Fibroblast of skin of left quadriceps (primary cell): ENCODE data around the gene PCDH12.

Source experiments
- DNase-seq, 2 experiments: peaks; one replicate each; pipeline ENCODE4 v3.0.0-alpha.2; 2013; ENCODE audit warnings: low read depth in 2 of 2

PCDH12 gene

DNA sequence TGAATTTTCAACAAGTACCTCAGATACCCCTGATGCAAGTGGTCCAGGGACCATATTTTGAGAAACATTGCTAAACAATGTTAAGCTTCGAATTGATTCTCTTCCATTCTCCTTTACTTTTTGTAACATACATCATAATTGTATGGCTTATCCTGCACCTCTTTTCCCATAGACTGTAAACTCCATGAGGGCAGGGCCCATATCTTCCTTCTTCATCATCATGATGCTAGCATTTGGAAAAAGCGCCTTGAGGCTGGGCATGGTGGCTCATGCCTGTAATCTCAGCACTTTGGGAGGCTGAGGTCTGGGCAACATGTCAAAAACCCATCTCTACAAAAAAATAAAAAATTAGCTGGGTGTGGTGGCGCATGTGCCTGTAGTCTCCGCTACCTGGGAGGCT, 48.8 kb downstream of the PCDH12 start:
- DNase-seq, result no peak

DNA sequence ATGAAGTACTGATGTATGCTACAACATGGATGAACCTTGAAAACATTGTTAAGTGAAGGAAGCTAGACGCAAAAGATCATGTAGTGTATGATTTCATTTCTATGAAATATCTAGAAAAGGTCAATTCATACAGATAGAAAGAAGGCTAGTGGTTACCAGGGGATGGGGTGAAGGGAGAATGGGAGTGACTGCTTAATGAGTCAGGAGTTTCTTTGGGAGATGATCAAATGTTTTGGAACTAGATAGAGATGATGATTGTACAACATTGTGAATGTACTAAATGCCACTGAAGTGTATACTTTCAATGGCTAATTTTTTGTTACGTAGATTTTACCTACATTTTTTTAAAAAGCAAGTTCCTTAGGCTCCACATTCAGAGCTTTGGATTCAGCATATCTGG, 49.2 kb downstream of the PCDH12 start:
- no peak for DNase-seq

DNA sequence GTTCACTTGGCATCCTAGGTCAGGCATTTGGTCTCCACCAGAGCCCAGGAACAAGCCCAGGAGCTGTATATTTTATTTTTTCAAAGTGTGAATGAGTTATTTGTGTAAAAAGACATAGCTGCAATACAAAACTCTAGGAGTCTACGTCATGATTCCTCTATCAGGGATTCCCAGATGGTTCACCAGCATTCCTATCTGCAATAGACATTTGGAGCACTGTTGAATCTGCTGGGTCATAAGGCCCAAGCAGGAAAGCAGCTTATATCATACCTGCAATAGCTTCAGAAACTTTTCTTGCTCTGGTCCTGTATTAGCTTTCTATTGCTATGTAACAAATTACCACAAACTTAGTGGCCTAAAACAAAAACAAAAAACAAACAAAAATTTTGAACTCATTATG, 51.0 kb downstream of the PCDH12 start:
- DNase-seq, result no peak

DNA sequence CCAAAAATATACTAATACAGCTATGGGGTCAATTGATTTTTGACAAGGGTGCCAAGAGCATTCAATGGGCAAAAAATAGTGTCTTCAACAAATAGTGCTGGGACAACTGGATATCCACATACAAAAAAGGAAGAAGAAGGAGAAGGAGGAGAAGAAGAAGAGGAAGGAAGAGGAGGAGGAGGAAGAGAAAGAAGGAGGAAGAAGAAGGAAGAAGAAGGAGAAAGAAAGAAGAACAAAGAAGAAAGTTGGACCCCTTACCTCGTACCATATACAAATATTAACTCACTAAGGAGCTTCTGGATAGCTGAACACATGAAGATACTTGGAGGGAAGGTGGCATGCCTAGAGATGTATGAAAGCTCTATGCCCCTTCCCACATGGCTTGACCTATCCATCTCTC, 51.5 kb downstream of the PCDH12 start:
- no peak for DNase-seq

DNA sequence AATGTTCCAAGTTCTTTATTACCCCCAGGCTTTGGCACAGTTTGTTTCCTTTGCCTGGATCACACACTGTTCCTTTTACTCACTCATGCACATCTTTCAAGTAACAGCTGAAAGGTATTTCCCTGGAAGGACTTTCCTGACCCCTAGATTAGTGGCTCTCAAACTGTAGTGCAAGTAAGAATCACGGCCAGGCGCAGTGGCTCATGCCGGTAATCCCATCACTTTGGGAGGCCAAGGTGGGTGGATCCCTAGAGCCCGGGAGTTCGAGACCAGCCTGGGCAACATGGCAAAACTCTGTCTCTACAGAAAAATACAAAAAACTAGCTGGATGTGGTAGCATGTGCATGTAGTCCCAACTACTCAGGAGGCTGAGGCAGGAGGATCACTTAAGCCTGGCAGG, 53.5 kb downstream of the PCDH12 start:
- DNase-seq, result no peak

DNA sequence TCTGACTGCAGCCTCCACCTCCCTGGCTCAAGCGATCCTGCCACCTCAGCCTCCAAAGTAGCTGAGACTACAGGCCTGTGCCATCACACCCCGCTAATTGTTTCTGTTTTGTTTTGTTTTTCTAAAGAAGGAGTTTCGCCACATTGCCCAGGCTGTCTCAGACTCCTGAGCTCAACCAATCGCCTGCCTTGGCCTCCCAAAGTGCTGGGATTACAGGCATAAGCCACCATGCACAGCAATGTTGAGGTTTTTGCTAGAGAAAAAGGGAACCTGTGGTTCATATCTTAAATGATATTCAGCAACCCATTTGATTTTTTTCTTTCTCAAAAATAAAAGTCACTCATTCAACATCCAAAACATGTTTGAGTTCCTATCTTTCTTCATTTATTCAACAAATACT, 54.7 kb downstream of the PCDH12 start:
- no peak for DNase-seq

DNA sequence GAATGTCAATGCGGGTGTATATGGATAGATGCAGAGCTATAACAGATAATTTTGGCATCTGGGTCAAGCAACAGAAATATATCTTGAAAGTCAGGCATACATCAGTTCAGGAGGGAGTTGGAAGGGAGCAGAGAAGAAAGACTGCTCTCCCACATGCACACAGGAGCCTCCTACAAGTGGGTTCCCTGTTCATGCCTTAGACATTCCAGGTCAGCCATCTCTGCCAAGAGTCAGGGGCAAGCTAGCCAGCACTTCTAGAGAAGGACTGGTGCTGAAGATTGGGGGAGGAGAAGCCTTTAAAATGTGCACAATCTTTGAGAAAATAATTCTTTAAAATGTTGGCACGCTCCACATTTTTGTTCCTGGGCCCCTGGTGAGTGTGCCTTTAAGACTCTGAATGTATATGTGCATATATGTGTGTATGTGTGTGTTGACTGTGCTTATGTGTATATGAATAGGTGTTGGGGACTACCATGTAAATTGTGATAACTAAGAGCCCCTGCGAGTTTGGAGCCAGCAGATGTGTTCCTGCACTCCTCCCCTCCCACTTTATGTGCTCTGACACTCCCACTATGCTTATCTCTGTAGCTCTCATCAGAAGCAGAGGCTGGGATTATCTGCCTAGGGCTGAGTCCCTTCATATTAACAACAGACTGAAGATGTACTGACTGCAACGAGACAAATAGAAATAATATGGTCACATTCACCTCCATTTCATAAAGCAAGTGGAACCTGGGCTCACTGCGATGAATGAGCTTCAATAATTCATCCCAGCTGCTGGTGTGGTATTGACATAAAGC, 55.8 kb downstream of the PCDH12 start:
- no peak for DNase-seq

DNA sequence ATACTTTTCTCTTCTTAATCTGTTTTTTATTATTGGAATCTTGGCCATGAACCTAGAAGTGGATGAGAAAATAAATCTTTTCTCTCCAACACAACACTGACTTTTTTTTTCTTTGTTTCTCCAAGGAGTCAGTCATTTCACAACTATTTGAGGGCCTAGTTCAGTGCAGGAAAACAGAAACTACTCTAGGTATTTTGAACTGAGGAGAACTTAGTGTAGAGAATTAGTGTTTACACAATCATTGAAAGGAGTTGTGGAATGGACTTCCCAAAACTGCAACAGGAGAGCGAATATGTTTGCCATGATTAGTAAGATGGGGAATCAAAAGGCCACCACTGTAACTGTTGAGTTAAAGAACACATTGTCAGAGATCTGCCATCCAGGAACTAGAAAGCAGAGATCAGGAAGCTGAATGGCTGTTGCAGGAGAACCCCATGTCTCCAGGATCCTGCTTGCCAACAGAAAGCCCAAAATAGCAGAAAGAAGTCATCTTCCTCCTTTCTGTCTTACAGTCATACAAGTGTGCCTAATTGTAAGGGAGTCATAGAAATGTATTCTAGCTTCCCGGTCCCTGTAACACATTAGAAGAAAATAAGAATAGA, 59.5 kb downstream of the PCDH12 start:
- no peak for DNase-seq

DNA sequence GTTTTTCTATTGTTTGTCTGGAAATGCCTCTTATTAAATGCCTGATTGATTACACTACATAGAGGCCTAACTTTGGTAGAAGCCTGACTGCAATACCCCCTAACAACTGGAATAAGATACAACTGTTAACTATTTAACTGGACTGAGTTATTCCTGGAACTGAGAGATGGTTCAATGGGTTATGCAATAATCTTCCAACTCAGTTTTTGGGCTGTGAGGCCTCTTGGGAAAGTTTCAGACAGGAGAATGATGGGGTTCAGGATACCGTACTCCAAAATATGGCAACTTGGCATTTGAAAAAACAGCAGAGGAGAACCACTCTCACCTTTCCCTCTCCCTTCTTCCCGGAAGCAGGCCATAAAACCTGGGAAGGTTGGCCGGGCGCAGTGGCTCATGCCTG, 60.6 kb downstream of the PCDH12 start:
- DNase-seq, result no peak
